ENCODE results near the gene HNRNPH1. TPM values are rescaled to one million over a fixed set of nuclear protein-coding genes. Genes with fewer than 3 reads are reported as not detected.

HNRNPH1 gene
- polyA plus RNA-seq, 1 donor from 2014 or later: 982 TPM

GRCh38 chr5:179599100-179599499 lies 24.4 kb downstream of the HNRNPH1 start:
- Histone ChIP-seq H3K9ac (ENCODE audit: low read length) (no peak overlapping the region), H3K27me3 (ENCODE audit: insufficient read depth, low read depth, low read length) (no peaks in the 10 kb centered on the region), H3K4me2 (ENCODE audit: low read length) (no peak overlapping the region), H2AFZ (ENCODE audit: low read depth, low read length) (no peak overlapping the region), H3K79me2 (replicated peaks; ENCODE audit: insufficient read depth, low read length) (no peaks in the 10 kb centered on the region), H3K27ac (ENCODE audit: low read length) (no peak overlapping the region), H3F3A (ENCODE audit: insufficient read depth, low read length, poor library complexity, severe bottlenecking) (no peaks in the 10 kb centered on the region), H3K36me3 (ENCODE audit: insufficient read depth, low read length) (no peaks in the 10 kb centered on the region), H3K9me2 (ENCODE audit: insufficient read depth, low read length) (no peaks in the 10 kb centered on the region), H3K4me3 (ENCODE audit: low read length) (no peak overlapping the region), H3K9me3 (ENCODE audit: low read length) (no peaks in the 10 kb centered on the region), H4K20me1 (ENCODE audit: insufficient read depth) (no peaks in the 10 kb centered on the region)
- TF ChIP-seq CTCF (IDR thresholded peaks at IDR 0.05; ENCODE audit: poor library complexity, severe bottlenecking) (no peak), REST (IDR thresholded peaks at IDR 0.05; ENCODE audit: borderline replicate concordance) (no peak), EZH2 (IDR thresholded peaks at IDR 0.05; ENCODE audit: borderline replicate concordance, insufficient read depth, low read length, poor library complexity, severe bottlenecking) (no peak), POLR2AphosphoS5 (IDR thresholded peaks at IDR 0.05) (no peak), EP300 (conservative IDR thresholded peaks at IDR 0.05; ENCODE audit: poor library complexity, severe bottlenecking) (no peak), RAD21 (conservative IDR thresholded peaks at IDR 0.05) (no peak), SMC3 (conservative IDR thresholded peaks at IDR 0.05; ENCODE audit: poor library complexity) (no peak), MXI1 (conservative IDR thresholded peaks at IDR 0.05; ENCODE audit: poor library complexity, severe bottlenecking) (no peak), TAF1 (IDR thresholded peaks at IDR 0.05; ENCODE audit: low read depth) (no peak)

GRCh38 chr5:179596421-179596820 lies 27.1 kb downstream of the HNRNPH1 start:
- no peak overlapping the region for H2AFZ ChIP-seq (ENCODE audit: low read depth, low read length)
- H3K27ac ChIP-seq (ENCODE audit: low read length): no peak overlapping the region

More at GRCh38 chr5:179596421-179596820, 27.1 kb downstream of the HNRNPH1 start:
- Histone ChIP-seq H4K20me1 (ENCODE audit: insufficient read depth) (no peaks in the 10 kb centered on the region), H3K4me3 (ENCODE audit: low read length) (no peak overlapping the region), H3K9me3 (ENCODE audit: low read length) (no peaks in the 10 kb centered on the region), H3F3A (ENCODE audit: insufficient read depth, low read length, poor library complexity, severe bottlenecking) (no peaks in the 10 kb centered on the region), H3K9ac (ENCODE audit: low read length) (no peak overlapping the region), H3K79me2 (replicated peaks; ENCODE audit: insufficient read depth, low read length) (no peaks in the 10 kb centered on the region), H3K9me2 (ENCODE audit: insufficient read depth, low read length) (no peaks in the 10 kb centered on the region), H3K36me3 (ENCODE audit: insufficient read depth, low read length) (no peaks in the 10 kb centered on the region), H3K27me3 (ENCODE audit: insufficient read depth, low read depth, low read length) (no peaks in the 10 kb centered on the region), H3K4me2 (ENCODE audit: low read length) (no peak overlapping the region)
- TF ChIP-seq EZH2 (IDR thresholded peaks at IDR 0.05; ENCODE audit: borderline replicate concordance, insufficient read depth, low read length, poor library complexity, severe bottlenecking) (no peak), POLR2AphosphoS5 (IDR thresholded peaks at IDR 0.05) (no peak), CTCF (IDR thresholded peaks at IDR 0.05; ENCODE audit: poor library complexity, severe bottlenecking) (no peak), REST (IDR thresholded peaks at IDR 0.05; ENCODE audit: borderline replicate concordance) (no peak), EP300 (conservative IDR thresholded peaks at IDR 0.05; ENCODE audit: poor library complexity, severe bottlenecking) (no peak), RAD21 (conservative IDR thresholded peaks at IDR 0.05) (no peak), SMC3 (conservative IDR thresholded peaks at IDR 0.05; ENCODE audit: poor library complexity) (no peak), MXI1 (conservative IDR thresholded peaks at IDR 0.05; ENCODE audit: poor library complexity, severe bottlenecking) (no peak), TAF1 (IDR thresholded peaks at IDR 0.05; ENCODE audit: low read depth) (no peak)

Measured in neural cell (in vitro differentiated cells).